ENCODE data around the gene PAK4.

- no peak for TF ChIP-seq EZH2 (IDR thresholded peaks at IDR 0.05; ENCODE audit: borderline replicate concordance, low read depth, low read length, poor library complexity, severe bottlenecking)
- TF ChIP-seq, protein P1, sequence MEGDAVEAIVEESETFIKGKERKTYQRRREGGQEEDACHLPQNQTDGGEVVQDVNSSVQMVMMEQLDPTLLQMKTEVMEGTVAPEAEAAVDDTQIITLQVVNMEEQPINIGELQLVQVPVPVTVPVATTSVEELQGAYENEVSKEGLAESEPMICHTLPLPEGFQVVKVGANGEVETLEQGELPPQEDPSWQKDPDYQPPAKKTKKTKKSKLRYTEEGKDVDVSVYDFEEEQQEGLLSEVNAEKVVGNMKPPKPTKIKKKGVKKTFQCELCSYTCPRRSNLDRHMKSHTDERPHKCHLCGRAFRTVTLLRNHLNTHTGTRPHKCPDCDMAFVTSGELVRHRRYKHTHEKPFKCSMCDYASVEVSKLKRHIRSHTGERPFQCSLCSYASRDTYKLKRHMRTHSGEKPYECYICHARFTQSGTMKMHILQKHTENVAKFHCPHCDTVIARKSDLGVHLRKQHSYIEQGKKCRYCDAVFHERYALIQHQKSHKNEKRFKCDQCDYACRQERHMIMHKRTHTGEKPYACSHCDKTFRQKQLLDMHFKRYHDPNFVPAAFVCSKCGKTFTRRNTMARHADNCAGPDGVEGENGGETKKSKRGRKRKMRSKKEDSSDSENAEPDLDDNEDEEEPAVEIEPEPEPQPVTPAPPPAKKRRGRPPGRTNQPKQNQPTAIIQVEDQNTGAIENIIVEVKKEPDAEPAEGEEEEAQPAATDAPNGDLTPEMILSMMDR (conservative IDR thresholded peaks at IDR 0.05; ENCODE audit: low read depth, low read length): no peak
Measured at GRCh38 chr19:39112338-39112890, 13.2 kb upstream of the PAK4 start.

Data from A673 (cell line).